BLaER1 treated with 17β-estradiol and CSF1 and Interleukin-3, amounts not matched to agents 10 nM and 100 nM (cell line): ENCODE measurements around the gene KRTAP10-4.
A peak's percentile ranks its signal among the peaks of the same experiment; 100 is the strongest.

Experiments
- H3K27ac ChIP-seq, 11 experiments: shearing (Covaris generic); formaldehyde crosslinking; 2 replicates each; pipeline ENCODE4 v1.8.1; 2022
- H3K27me3 ChIP-seq, 11 experiments: shearing (Covaris generic); formaldehyde crosslinking; 2 replicates each; pipeline ENCODE4 v1.8.1; 2022
- H3K36me3 ChIP-seq, 11 experiments: shearing (Covaris generic); formaldehyde crosslinking; 2 replicates each; pipeline ENCODE4 v1.8.1; 2022
- H3K4me1 ChIP-seq, 10 experiments: shearing (Covaris generic); formaldehyde crosslinking; 2 replicates each; pipeline ENCODE4 v1.8.1; 2022
- H3K4me2 ChIP-seq, 11 experiments: shearing (Covaris generic); formaldehyde crosslinking; 2 replicates each; pipeline ENCODE4 v1.8.1; 2022
- H3K4me3 ChIP-seq, 10 experiments: shearing (Covaris generic); formaldehyde crosslinking; 2 replicates each; pipeline ENCODE4 v1.8.1; 2022
- H3K9ac ChIP-seq, 11 experiments: shearing (Covaris generic); formaldehyde crosslinking; 2 replicates each; pipeline ENCODE4 v1.8.1; 2022
- H3K9me3 ChIP-seq, 11 experiments: shearing (Covaris generic); formaldehyde crosslinking; replicated peaks in 1 of 11; 2 replicates each; pipeline ENCODE4 v1.8.1; 2022
- H4K20me1 ChIP-seq, 11 experiments: shearing (Covaris generic); formaldehyde crosslinking; 2 replicates each; pipeline ENCODE4 v1.8.1; 2022
- Cebpa-rat ChIP-seq, 11 experiments: shearing (Covaris generic); IDR thresholded peaks; 2 replicates each; pipeline ENCODE4 v1.8.1; 2022

The KRTAP10-4 gene

DNA sequence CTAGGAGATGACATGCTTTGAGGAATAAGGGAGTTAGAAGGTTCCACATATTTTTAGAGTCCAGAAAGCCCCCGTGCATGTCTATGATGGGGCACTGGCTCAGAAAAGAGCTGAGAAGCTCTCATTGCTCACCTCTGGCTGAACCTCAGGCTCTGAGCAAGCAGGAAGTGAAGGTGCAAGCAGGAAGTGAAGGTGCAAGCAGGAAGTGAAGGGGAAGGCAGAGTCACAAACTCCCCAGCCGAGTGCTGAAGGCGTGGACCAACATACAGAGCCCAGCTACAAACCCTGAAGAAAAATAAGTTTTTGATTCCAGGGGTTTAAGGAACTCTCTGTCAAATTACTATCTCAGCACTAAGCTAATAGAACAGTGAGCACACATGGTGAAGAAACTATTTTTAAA lies 45.4 kb downstream of the KRTAP10-4 start:
- Histone ChIP-seq H3K4me2 (peak overlapping the region; percentile 58 to 86 (median 72)), H3K36me3 (no peaks in the 10 kb centered on the region), H3K9ac (no peak overlapping the region), H3K4me1 (peaks cover 38 to 54% (median 49%) of the 10 kb centered on the region in 10 experiments), H3K27me3 (peaks cover 0 to 5% (median 0%) of the 10 kb centered on the region in 11 experiments; a peak in 3 of 22 replicates), H3K4me3 (no peak overlapping the region), H4K20me1 (no peaks in the 10 kb centered on the region), H3K27ac (peak overlapping the region in 3 of 11 experiments; percentile 1 to 18 (median 12); a peak in 2 of 22 replicates), H3K9me3 (peaks cover 19 to 40% (median 27%) of the 10 kb centered on the region in 11 experiments)
- no peak for TF ChIP-seq Cebpa-rat (IDR thresholded peaks at IDR 0.05)

DNA sequence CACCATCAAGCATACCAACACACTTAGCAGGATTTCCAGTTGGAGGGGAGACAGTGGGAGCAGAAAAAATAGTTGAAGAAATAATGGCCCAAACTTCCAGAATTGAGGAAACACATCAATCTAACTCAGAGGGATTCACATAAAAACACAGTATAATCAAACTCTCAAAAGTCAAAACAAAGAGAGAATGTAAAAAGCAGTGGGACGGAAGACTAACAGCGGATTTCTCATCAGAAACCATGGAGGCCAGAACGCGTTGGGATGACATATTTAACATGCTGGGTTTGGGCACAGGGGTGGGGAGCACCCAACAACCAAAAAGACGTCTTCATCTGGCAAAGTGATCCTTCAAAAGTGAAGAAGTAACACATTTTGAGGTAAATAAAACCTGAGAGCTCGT lies 46.4 kb downstream of the KRTAP10-4 start:
- no peaks in the 10 kb centered on the region for H4K20me1 ChIP-seq
- no peaks in the 10 kb centered on the region for H3K36me3 ChIP-seq
- peaks cover 36 to 48% (median 42%) of the 10 kb centered on the region in 10 experiments for H3K4me1 ChIP-seq
- peaks cover 0 to 5% (median 0%) of the 10 kb centered on the region in 11 experiments; a peak in 3 of 22 replicates for H3K27me3 ChIP-seq
- H3K27ac ChIP-seq: no peak overlapping the region
- H3K9ac ChIP-seq: no peak overlapping the region
- TF ChIP-seq Cebpa-rat (IDR thresholded peaks at IDR 0.05): no peak
- H3K4me3 ChIP-seq: no peak overlapping the region
- H3K9me3 ChIP-seq: peaks cover 29 to 49% (median 37%) of the 10 kb centered on the region in 11 experiments
- H3K4me2 ChIP-seq: no peak overlapping the region

- Histone ChIP-seq H3K4me3 (no peak overlapping the region), H3K4me1 (peaks cover 7 to 22% (median 13%) of the 10 kb centered on the region in 10 experiments), H3K36me3 (no peaks in the 10 kb centered on the region), H3K27me3 (no peaks in the 10 kb centered on the region), H3K27ac (no peak overlapping the region), H3K9me3 (peaks cover 40 to 58% (median 46%) of the 10 kb centered on the region in 11 experiments), H3K4me2 (no peak overlapping the region), H4K20me1 (no peaks in the 10 kb centered on the region), H3K9ac (no peak overlapping the region)
- no peak for TF ChIP-seq Cebpa-rat (IDR thresholded peaks at IDR 0.05)
Measured at GRCh38 chr21:44623575-44623974, 50.0 kb downstream of the KRTAP10-4 start.
